GM21515 (cell line): ENCODE data around the gene FILIP1.

Experiments used
- ATAC-seq: cut with Tn5 transposase; IDR thresholded peaks from one replicate; pipeline ENCODE4 v1.9.1; 2021; ENCODE audit not compliant: unreplicated experiment

The FILIP1 gene

GRCh38 chr6:75348882-75349261 is 144.7 kb downstream of the FILIP1 start:
- ATAC-seq, result no peak

- ATAC-seq, result no peak
Observed at GRCh38 chr6:75347898-75348610, 145.5 kb downstream of the FILIP1 start.

GRCh38 chr6:75345413-75345812 is 148.2 kb downstream of the FILIP1 start:
- ATAC-seq, result no peak

GRCh38 chr6:75344455-75344854 is 149.1 kb downstream of the FILIP1 start:
- ATAC-seq, result no peak

GRCh38 chr6:75344021-75344420 is 149.6 kb downstream of the FILIP1 start:
- ATAC-seq, result no peak

GRCh38 chr6:75337835-75338580 is 155.6 kb downstream of the FILIP1 start:
- no peak for ATAC-seq

GRCh38 chr6:75334266-75335040 is 159.1 kb downstream of the FILIP1 start:
- no peak for ATAC-seq

- no peak for ATAC-seq
Observed at GRCh38 chr6:75333676-75334200, 159.9 kb downstream of the FILIP1 start.

GRCh38 chr6:75331151-75331550 is 162.4 kb downstream of the FILIP1 start:
- no peak for ATAC-seq

- ATAC-seq, result no peak
Observed at GRCh38 chr6:75329703-75330102, 163.9 kb downstream of the FILIP1 start.

- ATAC-seq, result no peak
Observed at GRCh38 chr6:75327807-75328206, 165.8 kb downstream of the FILIP1 start.

- no peak for ATAC-seq
Observed at GRCh38 chr6:75326557-75327258, 166.9 kb downstream of the FILIP1 start.

- no peak for ATAC-seq
Observed at GRCh38 chr6:75318900-75319299, 174.7 kb downstream of the FILIP1 start.

GRCh38 chr6:75317503-75318206 is 175.9 kb downstream of the FILIP1 start:
- no peak for ATAC-seq

GRCh38 chr6:75315978-75316377 is 177.6 kb downstream of the FILIP1 start:
- ATAC-seq, result no peak

GRCh38 chr6:75308250-75308988 is 185.2 kb downstream of the FILIP1 start:
- no peak for ATAC-seq

GRCh38 chr6:75307364-75308004 is 186.1 kb downstream of the FILIP1 start:
- ATAC-seq, result no peak

GRCh38 chr6:75306064-75306463 is 187.5 kb downstream of the FILIP1 start:
- ATAC-seq, result no peak

GRCh38 chr6:75305573-75305972 is 188.0 kb downstream of the FILIP1 start:
- no peak for ATAC-seq
